G401 (cell line): ENCODE results near the gene ALDH2. TPM values are rescaled to one million over a fixed set of nuclear protein-coding genes. Genes with fewer than 3 reads are reported as not detected.
"Not testable (repeated sequence)": the region's sequence is repeated elsewhere in the genome, so short reads cannot be mapped to it uniquely, and the experiment has no call there.

ENCODE experiments used
- DNase-seq: peaks from one replicate; pipeline ENCODE4 v3.0.0-alpha.2; 2015; ENCODE audit warnings: low spot score
- in situ Hi-C: cut with HindIII; loops from 2 replicates; pipeline ENCODE4 v1.10.0; 2016; ENCODE audit warnings: low sequenced_read_pairs, mixed read lengths
- total RNA-seq: library from RNA; depleted of rRNA; stranded (reverse); fragments of >200 nt; shearing (Covaris generic); gene quantifications from 2 replicates; pipeline ENCODE4 v1.2.3, GENCODE V29; 2014

ALDH2 gene
- total RNA-seq, 1 experiment from 2014 or later: 73.9 TPM

DNA sequence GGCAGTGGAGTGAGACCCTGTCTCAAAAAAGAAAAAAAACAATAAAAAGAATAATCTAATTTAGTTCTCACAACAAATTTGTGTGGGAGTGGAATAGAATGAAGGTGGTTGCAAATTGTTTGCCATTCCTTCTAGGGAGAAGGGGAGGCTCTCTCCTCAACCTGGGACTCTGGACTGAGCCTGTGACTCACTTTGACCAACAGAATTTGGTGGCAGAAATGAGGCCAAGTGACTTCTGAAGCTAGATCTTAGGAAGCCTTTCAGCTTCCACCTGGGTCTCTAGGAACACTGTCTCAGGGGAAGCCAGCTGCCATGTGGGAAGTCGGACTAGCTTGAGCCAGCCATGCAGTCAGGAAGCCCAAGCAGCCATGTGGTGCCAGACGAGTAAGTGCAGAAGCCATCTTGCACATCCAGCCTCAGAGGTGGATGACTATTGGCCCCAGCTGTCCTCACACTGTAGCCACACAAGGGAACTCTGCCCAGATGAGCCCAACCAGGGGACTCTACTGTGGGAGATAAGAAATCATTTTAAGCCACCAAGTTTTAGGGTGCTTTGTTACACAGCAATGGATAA, 14.4 kb downstream of the ALDH2 start:
- DNase-seq: no peak
- in situ Hi-C loops: no loop called here

DNA sequence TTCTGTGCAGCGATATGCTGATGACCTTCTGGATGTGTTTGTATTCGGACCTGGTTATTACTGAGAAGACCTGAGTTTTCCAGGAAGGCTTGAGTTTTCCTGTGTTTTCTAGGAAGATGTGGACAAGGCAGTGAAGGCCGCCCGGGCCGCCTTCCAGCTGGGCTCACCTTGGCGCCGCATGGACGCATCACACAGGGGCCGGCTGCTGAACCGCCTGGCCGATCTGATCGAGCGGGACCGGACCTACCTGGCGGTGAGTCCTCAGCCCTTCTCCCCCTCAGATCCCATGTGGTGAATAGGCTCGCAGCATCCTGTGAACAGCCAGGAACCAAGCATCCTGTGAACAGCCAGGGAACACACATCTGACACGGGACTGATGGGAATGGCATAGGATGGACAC, 16.3 kb downstream of the ALDH2 start:
- in situ Hi-C loops: no loop called here

DNA sequence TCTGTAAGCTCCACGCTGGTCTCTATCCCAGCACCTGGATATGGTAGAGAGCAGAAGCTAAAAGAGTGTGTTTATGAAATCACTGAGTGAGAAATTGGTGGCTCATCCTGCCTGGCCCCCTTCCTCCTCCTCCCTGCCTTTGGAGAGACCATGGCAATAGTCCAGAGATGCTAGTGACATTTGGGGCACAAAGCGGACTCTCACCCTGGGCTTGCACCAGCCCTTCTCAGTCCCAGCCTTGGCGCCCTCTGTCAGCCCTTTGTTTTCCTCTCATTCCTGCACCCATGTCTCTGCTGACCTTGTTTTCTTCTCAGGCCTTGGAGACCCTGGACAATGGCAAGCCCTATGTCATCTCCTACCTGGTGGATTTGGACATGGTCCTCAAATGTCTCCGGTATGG, 18.2 kb downstream of the ALDH2 start:
- in situ Hi-C loops: no loop called here
- no peak for DNase-seq

More for the DNA sequence above, 16.3 kb downstream of the ALDH2 start:
- DNase-seq: no peak

DNA sequence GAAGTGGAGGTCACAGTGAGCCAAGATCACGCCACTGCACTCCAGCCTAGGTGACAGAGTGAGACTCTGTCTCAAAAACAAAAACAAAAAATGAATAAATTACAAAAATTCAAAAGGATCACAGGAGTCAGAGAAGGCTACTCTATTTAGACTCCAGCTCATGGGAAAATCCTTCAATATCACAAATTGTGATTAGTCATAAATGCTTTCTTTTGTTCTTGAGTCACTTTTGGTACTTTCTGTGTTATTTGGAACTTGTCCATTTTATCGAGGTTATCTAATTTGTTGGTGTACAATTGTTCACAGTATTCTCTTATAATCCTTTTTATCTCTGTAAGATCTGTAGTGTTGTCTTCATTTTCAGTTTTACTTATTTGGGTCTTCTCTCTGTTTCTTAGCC, 18.9 kb downstream of the ALDH2 start:
- in situ Hi-C loops: no loop called here

DNA sequence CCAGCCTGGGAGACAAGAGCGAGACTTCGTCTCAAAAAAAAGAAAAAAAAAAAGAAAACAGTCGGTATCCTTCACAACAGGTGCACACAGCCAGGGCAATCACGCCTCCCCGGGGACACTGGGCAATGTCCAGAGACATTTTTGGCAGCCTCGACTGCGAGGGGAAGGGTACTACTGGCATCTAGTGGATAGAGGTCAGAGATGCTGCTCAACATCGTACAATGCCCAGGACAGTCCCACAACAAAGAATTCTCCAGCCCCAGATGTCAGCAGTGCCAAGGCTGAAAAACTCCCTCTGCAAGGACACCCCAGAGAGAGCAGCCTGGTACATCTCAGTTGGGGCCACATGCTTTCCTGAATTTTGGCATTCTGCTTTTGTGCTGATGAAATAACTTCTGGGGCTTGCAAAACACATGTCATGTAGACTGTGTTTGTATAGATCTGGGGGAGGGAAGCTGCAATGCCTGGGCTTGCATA, 21.5 kb downstream of the ALDH2 start:
- in situ Hi-C loops: no loop called here
- peak; percentile 46 for DNase-seq

More for the DNA sequence above, 18.9 kb downstream of the ALDH2 start:
- DNase-seq: no peak

DNA sequence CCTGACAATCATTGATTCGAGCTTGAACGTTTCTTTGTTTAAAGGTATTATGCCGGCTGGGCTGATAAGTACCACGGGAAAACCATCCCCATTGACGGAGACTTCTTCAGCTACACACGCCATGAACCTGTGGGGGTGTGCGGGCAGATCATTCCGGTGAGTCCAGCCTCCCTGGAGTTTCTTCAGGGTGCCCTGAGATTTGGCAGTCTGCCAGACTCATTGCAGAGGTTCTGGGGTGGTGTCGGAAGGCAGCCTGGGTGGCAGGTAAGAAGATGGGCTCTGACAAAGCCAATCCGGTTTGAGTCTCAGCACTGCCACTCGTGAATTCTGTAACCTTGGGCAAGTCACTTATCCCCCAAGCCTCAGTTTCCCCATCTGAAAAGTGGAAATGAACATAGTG, 23.0 kb downstream of the ALDH2 start:
- no peak for DNase-seq
- in situ Hi-C loops: no loop called here

DNA sequence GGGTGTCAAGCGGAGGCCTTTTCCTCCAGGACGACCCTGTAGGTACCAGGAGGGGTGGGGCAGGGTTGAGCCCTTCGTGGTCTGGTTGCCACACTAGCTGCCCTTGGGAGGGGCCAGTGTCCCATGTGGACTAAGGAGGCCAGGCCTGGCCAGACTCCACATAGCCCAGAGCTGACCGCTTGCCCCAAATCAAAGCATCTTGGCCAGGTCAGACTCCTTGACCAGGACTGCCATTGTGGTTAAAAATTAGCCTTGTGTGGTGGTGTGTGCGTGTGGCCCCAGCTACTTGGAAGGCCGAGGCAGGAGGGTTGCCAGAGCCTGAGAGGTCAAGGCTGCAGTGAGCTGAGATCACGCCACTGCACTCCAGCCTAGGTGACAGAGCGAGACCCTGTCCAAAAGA, 24.8 kb downstream of the ALDH2 start:
- in situ Hi-C loops: no loop called here
- no peak for DNase-seq

DNA sequence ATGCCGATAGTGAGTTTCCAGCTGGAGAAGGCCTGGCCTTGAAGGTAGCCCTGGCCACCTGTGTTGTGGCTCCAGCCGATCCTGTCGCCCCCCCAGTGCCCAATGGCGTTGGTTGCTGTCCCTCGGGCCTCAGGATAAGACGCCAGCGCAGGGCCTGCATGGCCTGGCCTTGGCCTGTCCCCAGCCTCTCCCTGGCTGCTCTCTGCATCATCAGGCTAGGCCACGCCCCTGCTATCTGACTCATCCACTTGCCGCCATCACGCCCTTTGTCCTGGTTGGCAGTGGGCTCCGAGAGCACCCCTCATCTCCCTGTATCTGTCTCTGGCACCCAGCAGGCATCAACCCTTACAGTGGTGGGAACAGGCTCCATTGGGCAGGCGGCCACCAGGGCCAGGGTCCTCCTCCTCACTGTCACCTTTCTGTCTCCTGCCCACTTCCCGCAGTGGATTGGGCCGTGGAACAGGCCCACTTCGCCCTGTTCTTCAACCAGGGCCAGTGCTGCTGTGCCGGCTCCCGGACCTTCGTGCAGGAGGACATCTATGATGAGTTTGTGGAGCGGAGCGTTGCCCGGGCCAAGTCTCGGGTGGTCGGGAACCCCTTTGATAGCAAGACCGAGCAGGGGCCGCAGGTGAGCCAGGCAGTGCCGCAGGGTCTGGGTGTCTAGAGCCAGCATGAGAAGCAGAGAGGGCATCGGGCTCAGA, 25.6 kb downstream of the ALDH2 start:
- DNase-seq: no peak

DNA sequence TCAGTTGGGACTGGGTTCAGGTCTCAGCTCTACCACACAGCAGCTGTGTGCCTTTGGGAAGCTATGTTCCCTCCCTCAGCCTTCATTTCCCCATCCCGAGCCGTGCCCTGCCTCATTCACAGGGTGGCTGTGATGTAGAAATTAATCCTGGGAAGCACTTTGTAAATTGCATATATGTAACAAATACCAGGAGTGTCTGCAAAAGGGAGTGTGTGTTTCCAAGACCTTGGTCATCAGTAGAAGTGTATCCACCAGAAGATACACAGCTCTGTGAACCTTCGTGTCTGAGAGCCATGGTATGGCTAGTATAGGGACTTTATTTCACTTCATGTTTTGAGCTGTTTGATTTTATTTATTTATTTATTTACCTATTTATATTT, 26.1 kb downstream of the ALDH2 start:
- in situ Hi-C loops: no loop called here
- DNase-seq: no peak

More for the DNA sequence above, 25.6 kb downstream of the ALDH2 start:
- in situ Hi-C loops: no loop called here

DNA sequence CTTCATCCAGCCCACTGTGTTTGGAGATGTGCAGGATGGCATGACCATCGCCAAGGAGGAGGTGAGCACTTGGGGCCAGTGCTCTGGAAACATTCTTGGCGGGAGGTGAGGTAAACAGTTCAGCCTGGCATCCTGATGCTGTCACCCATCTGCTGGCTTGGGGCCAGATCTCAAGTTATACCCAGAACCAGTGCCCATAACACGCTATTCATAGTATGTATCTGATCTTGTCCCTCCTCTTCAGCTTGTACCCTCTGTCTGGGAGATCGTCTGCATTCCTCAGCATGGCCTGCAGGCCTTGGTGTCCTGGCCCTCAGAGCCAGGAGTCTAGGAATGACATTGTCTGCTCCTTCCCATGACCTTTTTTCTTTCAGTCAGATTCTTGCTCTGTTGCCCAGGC, 31.4 kb downstream of the ALDH2 start:
- in situ Hi-C loops: no loop called here
- no peak for DNase-seq

DNA sequence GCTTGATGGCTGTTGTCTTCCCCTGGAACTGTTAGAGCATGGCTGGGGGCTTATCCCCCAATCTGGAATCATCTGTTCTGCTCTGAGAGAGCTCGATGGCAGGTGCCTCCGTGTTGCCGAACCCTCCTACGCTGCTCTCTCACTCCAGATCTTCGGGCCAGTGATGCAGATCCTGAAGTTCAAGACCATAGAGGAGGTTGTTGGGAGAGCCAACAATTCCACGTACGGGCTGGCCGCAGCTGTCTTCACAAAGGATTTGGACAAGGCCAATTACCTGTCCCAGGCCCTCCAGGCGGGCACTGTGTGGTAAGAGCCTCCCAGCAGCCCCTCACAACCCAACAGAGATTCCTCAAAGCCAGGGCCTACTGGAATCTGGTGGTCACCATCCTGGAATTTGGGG, 33.0 kb downstream of the ALDH2 start:
- DNase-seq: no peak
- in situ Hi-C loops: loop anchor here (10.0 kb wide), 1 partner anchor 105 kb away; no protein-coding TSS in a partner anchor

DNA sequence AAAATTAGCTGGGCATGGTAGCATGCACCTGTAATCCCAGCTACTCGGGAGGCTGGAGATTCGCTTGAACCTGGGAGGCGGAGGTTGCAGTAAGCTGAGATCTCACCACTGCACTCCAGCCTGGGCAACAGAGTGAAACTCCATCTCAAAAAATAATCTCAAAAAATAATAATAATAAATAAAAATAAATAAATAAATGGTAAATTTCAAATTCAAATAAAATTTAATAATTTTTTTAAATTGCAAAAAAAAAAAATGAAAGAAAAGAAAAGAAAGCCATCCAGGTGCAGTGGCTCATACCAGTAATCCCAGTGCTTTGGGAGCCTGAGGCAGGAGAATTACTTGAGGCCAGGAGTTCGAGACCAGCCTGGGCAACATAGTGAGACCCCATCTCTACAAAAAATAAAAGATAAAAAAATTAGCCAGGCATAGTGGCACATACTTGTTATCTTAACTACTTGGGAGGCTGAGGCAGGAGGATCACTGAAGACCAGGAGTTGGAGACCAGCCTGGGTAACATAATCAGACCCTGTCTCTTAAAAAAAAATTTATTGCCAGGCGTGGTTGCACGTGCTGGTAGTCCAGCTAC, 36.4 kb downstream of the ALDH2 start:
- DNase-seq: no peak
- in situ Hi-C loops: loop anchor here (10.0 kb wide), 1 partner anchor 108 kb away; no protein-coding TSS in a partner anchor

DNA sequence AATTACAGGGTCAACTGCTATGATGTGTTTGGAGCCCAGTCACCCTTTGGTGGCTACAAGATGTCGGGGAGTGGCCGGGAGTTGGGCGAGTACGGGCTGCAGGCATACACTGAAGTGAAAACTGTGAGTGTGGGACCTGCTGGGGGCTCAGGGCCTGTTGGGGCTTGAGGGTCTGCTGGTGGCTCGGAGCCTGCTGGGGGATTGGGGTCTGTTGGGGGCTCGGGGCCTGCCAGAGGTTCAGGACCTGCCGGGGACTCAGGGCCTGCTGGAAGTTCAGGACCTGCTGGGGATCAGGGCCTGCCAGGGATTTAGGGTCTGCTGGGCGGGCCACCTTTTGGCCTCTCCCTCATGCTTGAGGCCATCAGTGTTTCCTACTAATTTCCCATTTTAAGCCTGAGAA, 37.1 kb downstream of the ALDH2 start:
- in situ Hi-C loops: loop anchor here (10.0 kb wide), 1 partner anchor 109 kb away; no protein-coding TSS in a partner anchor
- DNase-seq: no peak

DNA sequence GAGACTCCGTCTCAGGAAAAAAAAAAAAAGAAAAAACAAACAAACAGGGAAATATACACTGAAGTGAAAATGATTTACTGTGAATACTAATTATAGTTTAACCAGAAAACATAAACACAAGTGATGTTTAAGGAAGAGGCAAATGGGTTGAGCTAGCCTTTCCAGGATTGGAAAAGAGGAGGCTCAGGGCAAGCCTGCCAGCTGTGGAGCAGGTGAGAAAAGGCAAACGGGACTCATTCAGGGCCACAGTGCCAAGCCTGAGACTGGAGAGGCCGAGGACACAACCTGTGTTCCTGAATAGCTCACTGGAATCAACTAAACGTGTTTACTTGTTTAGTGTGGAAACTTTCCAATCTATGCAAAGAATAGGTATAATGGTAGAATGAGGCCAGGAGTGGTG, 39.6 kb downstream of the ALDH2 start:
- DNase-seq: no peak
- in situ Hi-C loops: loop anchor here (10.0 kb wide), 1 partner anchor 112 kb away; no protein-coding TSS in a partner anchor

DNA sequence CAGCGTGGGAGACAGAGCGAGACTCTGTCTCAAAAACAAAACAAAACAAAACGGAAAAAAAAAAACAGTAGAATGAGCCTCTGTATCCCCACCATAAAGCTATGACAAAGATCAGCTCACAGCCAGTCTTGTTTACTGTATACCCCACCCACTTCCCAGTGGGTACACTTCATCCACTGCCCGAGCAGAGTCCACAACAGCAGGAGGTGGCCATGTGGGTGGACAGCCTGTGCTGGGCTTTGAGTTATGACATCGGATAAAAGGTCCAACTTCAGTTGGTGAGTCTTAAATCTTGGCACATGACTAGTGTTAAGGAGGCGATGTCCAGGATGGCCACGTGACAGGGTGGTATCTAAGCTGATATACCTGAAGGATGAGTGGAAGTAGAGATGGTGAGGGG, 40.5 kb downstream of the ALDH2 start:
- DNase-seq: no peak
- in situ Hi-C loops: loop anchor here (10.0 kb wide), 1 partner anchor 112 kb away; no protein-coding TSS in a partner anchor

DNA sequence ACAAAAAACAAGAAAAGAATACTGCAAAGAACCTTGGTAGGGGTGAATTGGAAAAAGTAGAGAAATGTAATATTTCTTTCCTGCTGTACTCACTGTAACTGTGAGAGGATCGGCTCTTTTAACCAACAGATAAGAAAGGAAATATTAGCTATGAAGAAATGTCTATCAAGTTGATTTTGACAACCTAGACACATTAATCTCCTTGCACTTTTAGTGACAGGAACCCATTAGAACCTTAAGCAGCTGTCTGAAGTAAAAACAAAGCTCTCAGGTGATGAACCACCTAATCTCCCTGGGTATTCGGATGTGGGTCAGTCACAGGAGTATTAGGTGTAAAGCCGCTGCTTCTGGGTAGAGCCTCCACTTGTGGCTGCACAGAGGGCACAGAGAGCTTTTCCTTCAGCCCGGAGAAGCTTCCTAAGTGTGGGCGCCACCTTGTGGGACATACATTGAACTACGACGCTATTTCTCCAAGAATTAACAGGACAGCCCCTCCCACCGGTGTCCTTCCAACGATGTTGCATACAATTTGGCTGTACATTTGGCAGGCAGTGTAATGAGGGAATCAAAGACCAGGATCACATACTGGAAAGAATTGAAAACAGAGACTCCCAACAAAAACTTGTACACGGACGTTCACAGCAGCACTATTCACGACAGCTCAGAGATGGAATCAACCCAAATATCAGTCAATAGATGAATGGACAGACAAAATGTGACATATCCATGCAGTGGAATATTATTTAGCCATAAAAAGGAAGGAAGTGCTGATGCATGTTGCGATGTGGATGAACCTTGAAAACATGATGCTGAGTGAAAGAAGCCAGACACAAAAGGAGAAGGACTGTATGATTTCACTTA, 46.4 kb downstream of the ALDH2 start:
- in situ Hi-C loops: no loop called here
- peak; percentile 89 for DNase-seq

DNA sequence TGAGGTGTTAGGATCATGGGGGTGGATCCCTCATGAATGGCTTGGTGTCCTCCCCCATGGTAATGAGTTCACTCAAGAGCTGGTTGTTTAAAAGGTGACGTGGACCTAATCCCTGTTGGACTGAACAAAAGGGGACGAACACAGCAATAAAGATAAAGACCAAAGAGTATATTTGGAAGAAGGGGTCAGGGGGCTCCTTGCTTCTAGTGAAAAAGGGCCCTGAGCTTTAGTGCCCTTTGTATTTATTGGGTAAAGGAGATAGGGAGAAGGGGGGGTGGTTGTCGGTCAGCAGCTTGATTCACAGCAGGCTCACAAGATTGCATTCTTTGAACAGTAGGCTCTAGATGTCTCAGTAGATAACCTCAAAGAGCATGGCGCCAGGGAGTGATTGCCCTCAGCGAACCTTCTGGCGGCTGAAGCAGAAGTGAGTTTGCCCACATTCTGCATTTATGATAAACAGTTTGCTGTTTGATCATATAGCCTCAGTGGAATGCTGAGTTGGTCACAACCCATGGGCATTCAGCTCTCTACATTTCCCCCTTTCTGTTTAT, 49.4 kb downstream of the ALDH2 start:
- no peak for DNase-seq
- in situ Hi-C loops: no loop called here

DNA sequence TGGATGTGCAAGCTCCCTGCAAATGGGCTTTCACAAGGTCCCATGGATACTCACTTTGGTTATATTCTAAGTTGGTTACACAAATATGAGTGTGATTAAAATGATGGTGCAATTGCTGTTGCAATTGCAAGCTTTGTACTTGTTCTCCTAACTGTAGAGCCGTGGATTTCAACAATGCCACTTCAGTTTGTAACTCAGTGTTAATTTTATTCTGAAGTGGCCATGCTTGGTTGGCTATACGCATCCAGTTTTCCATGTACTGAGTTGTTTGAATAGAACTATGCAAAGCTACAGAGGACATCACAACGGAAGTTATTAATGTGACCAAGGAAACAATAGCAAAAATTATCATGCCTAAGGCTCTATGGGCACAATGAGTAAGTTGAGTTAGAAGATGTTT, 50.2 kb downstream of the ALDH2 start:
- DNase-seq, in situ Hi-C loops: not testable (repeated sequence)

DNA sequence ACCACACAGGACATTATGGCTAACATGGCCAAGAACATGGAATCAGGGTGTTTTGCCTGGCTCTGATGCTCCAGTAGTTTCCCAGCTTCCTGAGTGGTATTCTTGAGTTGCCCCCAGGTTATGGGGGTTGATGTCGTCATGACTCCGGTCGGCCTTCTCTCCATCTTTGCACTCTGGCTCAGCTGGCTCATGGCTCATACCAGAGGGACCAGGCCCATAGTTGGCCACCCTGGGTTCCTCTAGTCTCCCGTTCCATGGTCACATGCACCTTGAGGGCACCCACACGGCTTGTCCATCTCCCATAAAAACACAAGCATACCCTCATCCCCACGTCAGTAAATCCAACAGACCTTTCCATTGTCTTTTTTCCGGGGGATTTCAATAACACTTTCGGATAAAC, 51.6 kb downstream of the ALDH2 start:
- DNase-seq: no peak
- in situ Hi-C loops: no loop called here
